H9 (cell line): ENCODE measurements around the gene PDE8A. TPM values are rescaled to one million over a fixed set of nuclear protein-coding genes. Genes with fewer than 3 reads are reported as not detected.

Experiments
- DNase-seq: peaks from one replicate; pipeline ENCODE4 v3.0.0-alpha.2; 2017
- H2AFZ ChIP-seq: one replicate; pipeline ENCODE4 v1.6.1; 2013; ENCODE audit warnings: mild to moderate bottlenecking, low read length, control low read depth, moderate library complexity
- H2AK5ac ChIP-seq: 2 replicates; pipeline ENCODE4 v1.6.1; 2013; ENCODE audit warnings: low read length, control low read depth, mixed read lengths; ENCODE audit not compliant: insufficient read length
- H2BK120ac ChIP-seq: one replicate; pipeline ENCODE4 v1.6.1; 2013; ENCODE audit warnings: low read depth, mild to moderate bottlenecking, low read length, control low read depth, inconsistent platforms; ENCODE audit not compliant: poor library complexity, severe bottlenecking
- H2BK12ac ChIP-seq: 2 replicates; pipeline ENCODE4 v1.6.1; 2013; ENCODE audit warnings: low read length, control low read depth, mixed read lengths, low read depth; ENCODE audit not compliant: insufficient read length
- H2BK15ac ChIP-seq: 2 replicates; pipeline ENCODE4 v1.6.1; 2013; ENCODE audit warnings: low read depth, low read length, control low read depth
- H2BK20ac ChIP-seq: one replicate; pipeline ENCODE4 v1.6.1; 2013; ENCODE audit warnings: low read depth, mild to moderate bottlenecking, low read length, control low read depth, inconsistent platforms; ENCODE audit not compliant: poor library complexity, severe bottlenecking
- H2BK5ac ChIP-seq: 2 replicates; pipeline ENCODE4 v1.6.1; 2013; ENCODE audit warnings: low read length, control low read depth, mixed read lengths; ENCODE audit not compliant: insufficient read length
- H3K14ac ChIP-seq: 2 replicates; pipeline ENCODE4 v1.6.1; 2013; ENCODE audit warnings: low read length, control low read depth; ENCODE audit not compliant: insufficient read depth
- H3K18ac ChIP-seq: 2 replicates; pipeline ENCODE4 v1.6.1; 2013; ENCODE audit warnings: low read depth, mild to moderate bottlenecking, mixed read lengths, low read length, control low read depth; ENCODE audit not compliant: insufficient read length
- H3K23ac ChIP-seq: 2 replicates; pipeline ENCODE4 v1.6.1; 2013; ENCODE audit warnings: low read length, control low read depth, mixed read lengths, low read depth; ENCODE audit not compliant: insufficient read length
- H3K23me2 ChIP-seq: 2 replicates; pipeline ENCODE4 v1.6.1; 2013; ENCODE audit warnings: low read depth, mild to moderate bottlenecking, mixed read lengths, low read length, control low read depth; ENCODE audit not compliant: insufficient read length, poor library complexity, severe bottlenecking
- H3K27ac ChIP-seq: 2 replicates; pipeline ENCODE4 v1.5.1; 2013; ENCODE audit warnings: low read length, control low read depth, mixed read lengths, low read depth; ENCODE audit not compliant: insufficient read length
- H3K27me3 ChIP-seq: 2 replicates; pipeline ENCODE4 v1.6.1; 2013; ENCODE audit warnings: low read length, control low read depth, inconsistent platforms; ENCODE audit not compliant: insufficient read depth
- H3K4ac ChIP-seq: 2 replicates; pipeline ENCODE4 v1.6.1; 2013; ENCODE audit warnings: low read depth, mild to moderate bottlenecking, control low read depth, inconsistent platforms, low read length, moderate library complexity
- H3K4me1 ChIP-seq: 2 replicates; pipeline ENCODE4 v1.6.1; 2013; ENCODE audit warnings: low read length, control low read depth, inconsistent platforms; ENCODE audit not compliant: insufficient read depth
- H3K4me2 ChIP-seq: 2 replicates; pipeline ENCODE4 v1.6.1; 2013; ENCODE audit warnings: low read length, control low read depth, mixed read lengths; ENCODE audit not compliant: insufficient read length, insufficient read depth
- H3K56ac ChIP-seq: 2 replicates; pipeline ENCODE4 v1.6.1; 2013; ENCODE audit warnings: low read depth, mild to moderate bottlenecking, mixed read lengths, low read length, control low read depth; ENCODE audit not compliant: insufficient read length
- H3K79me1 ChIP-seq: 2 replicates; pipeline ENCODE4 v1.6.1; 2013; ENCODE audit warnings: low read depth, mild to moderate bottlenecking, moderate library complexity, low read length, control low read depth, inconsistent platforms; ENCODE audit not compliant: insufficient read depth, poor library complexity, severe bottlenecking
- H3K79me2 ChIP-seq: 2 replicates; pipeline ENCODE4 v1.6.1; 2013; ENCODE audit warnings: low read length, control low read depth, inconsistent platforms; ENCODE audit not compliant: insufficient read depth
- H3K9ac ChIP-seq: 2 replicates; pipeline ENCODE4 v1.6.1; 2013; ENCODE audit warnings: low read length, control low read depth, mixed read lengths; ENCODE audit not compliant: insufficient read length; ENCODE audit errors: extremely low read depth
- H3K9me3 ChIP-seq: one replicate; pipeline ENCODE4 v1.6.1; 2013; ENCODE audit warnings: low read depth, low read length, inconsistent platforms; ENCODE audit not compliant: control insufficient read depth
- H3T11ph ChIP-seq: one replicate; pipeline ENCODE4 v1.6.1; 2013; ENCODE audit warnings: mild to moderate bottlenecking, low read length, control low read depth, inconsistent platforms
- H4K20me1 ChIP-seq: one replicate; pipeline ENCODE4 v1.6.1; 2013; ENCODE audit not compliant: control insufficient read depth, insufficient read length, insufficient read depth
- H4K5ac ChIP-seq: 2 replicates; pipeline ENCODE4 v1.6.1; 2013; ENCODE audit warnings: low read depth, mild to moderate bottlenecking, mixed read lengths, low read length, control low read depth; ENCODE audit not compliant: insufficient read length
- H4K8ac ChIP-seq: replicated peaks from 2 replicates; pipeline ENCODE4 v1.6.1; 2013; ENCODE audit warnings: low read length, control low read depth, mixed read lengths, low read depth; ENCODE audit not compliant: insufficient read length
- H4K91ac ChIP-seq: 2 replicates; pipeline ENCODE4 v1.6.1; 2013; ENCODE audit warnings: low read depth, mild to moderate bottlenecking, moderate library complexity, mixed read lengths, low read length, control low read depth; ENCODE audit not compliant: insufficient read length
- H3K27ac Mint-ChIP-seq, 3 experiments: 2 replicates in 2 of 3; 3 replicates in 1 of 3; pipeline ENCODE4 v1.8.0; 2020 to 2021; ENCODE audit warnings: mixed read lengths in 3 of 3, mild to moderate bottlenecking in 1 of 3, moderate library complexity in 1 of 3
- H3K27me3 Mint-ChIP-seq: 2 replicates; pipeline ENCODE4 v1.8.0; 2021; ENCODE audit warnings: low read depth, mild to moderate bottlenecking, moderate library complexity, mixed read lengths
- H3K36me3 Mint-ChIP-seq, 3 experiments: 2 replicates in 2 of 3; 3 replicates in 1 of 3; pipeline ENCODE4 v1.8.0; 2020 to 2021; ENCODE audit warnings: low read depth in 3 of 3, mixed read lengths in 3 of 3; ENCODE audit not compliant: insufficient read depth in 1 of 3
- H3K4me1 Mint-ChIP-seq, 2 experiments: 2 replicates each; pipeline ENCODE4 v1.8.0; 2020; ENCODE audit warnings: mixed read lengths in 2 of 2
- H3K4me3 Mint-ChIP-seq, 2 experiments: 2 replicates in 1 of 2; 3 replicates in 1 of 2; pipeline ENCODE4 v1.8.0; 2020 to 2021; ENCODE audit warnings: mild to moderate bottlenecking in 2 of 2, mixed read lengths in 2 of 2, moderate library complexity in 1 of 2
- H3K9me3 Mint-ChIP-seq, 2 experiments: 2 replicates in 1 of 2; 3 replicates in 1 of 2; pipeline ENCODE4 v1.8.0; 2020; ENCODE audit warnings: mild to moderate bottlenecking in 2 of 2, mixed read lengths in 2 of 2, moderate library complexity in 1 of 2
- WGBS: extraction: QIAGEN DNeasy Blood & Tissue Kit; methylation state at CpG from one replicate; pipeline ENCODE4 v1.1.7; 2013; ENCODE audit warnings: missing lambda C conversion rate, low lambda C conversion rate, mixed read lengths; ENCODE audit not compliant: insufficient read length; ENCODE audit errors: extremely low coverage; 5-methylcytosine and 5-hydroxymethylcytosine counted together
- total RNA-seq: library from RNA; stranded (reverse); gene quantifications from 2 replicates; pipeline ENCODE4 v1.2.1, GENCODE V29; 2021
- TF ChIP-seq, protein P1 (sequence below): fragments of 200-600 bp; sonication (generic); conservative IDR thresholded peaks from 3 replicates; pipeline ENCODE4 v1.8.0; 2021; ENCODE audit warnings: antibody characterized with exemption, mild to moderate bottlenecking

PDE8A gene
- total RNA-seq, 1 experiment from 2014 or later: 9.3 TPM

DNA sequence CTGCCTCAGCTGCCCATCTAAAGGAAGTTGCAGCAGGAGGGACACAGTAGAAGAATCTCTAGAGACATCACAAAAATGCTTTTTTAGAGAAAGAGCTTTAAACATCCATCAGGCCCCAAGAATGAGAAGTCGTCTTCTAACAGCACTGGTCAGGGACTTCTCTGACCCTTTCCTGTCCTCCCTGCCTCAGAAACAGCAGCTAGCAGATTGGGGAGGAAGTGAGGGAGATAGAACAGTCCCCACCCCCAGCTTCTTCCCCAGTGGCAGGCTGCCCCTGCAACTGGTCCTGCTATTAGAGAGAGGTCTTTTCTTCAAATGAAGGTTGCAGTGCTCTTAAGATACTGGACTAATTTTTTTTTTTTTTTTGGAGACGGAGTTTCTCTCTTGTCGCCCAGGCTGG lies 55.1 kb downstream of the PDE8A start:
- Histone ChIP-seq H3T11ph (no peak overlapping the region), H3K4ac (no peak overlapping the region), H3K79me2 (no peaks in the 10 kb centered on the region), H2BK5ac (no peak overlapping the region), H3K56ac (no peak overlapping the region), H2AFZ (no peak overlapping the region), H2AK5ac (no peak overlapping the region), H3K79me1 (no peaks in the 10 kb centered on the region), H3K23me2 (no peaks in the 10 kb centered on the region), H3K14ac (no peak overlapping the region), H3K23ac (no peak overlapping the region), H3K27ac (no peak overlapping the region), H3K9ac (no peak overlapping the region), H2BK20ac (no peak overlapping the region), H3K4me2 (no peak overlapping the region), H2BK15ac (no peak overlapping the region), H3K4me1 (peaks cover 8% of the 10 kb centered on the region; the same call in 1 of the 2 replicates), H3K18ac (no peak overlapping the region), H3K9me3 (no peaks in the 10 kb centered on the region), H2BK120ac (no peak overlapping the region), H4K5ac (no peak overlapping the region), H4K20me1 (no peaks in the 10 kb centered on the region), H2BK12ac (no peak overlapping the region), H3K27me3 (no peaks in the 10 kb centered on the region), H4K8ac (no peak overlapping the region), H4K91ac (no peak overlapping the region)
- Mint-ChIP-seq H3K27me3 (0 out of 2 replicates have a peak, but pooled peaks cover 2% of the 10 kb centered on the region), H3K36me3 (no peaks in the 10 kb centered on the region), H3K4me1 (peaks cover 17 to 24% of the 10 kb centered on the region in 2 experiments), H3K9me3 (no peaks in the 10 kb centered on the region), H3K27ac (no peak overlapping the region), H3K4me3 (no peak overlapping the region)
- TF ChIP-seq, protein P1, sequence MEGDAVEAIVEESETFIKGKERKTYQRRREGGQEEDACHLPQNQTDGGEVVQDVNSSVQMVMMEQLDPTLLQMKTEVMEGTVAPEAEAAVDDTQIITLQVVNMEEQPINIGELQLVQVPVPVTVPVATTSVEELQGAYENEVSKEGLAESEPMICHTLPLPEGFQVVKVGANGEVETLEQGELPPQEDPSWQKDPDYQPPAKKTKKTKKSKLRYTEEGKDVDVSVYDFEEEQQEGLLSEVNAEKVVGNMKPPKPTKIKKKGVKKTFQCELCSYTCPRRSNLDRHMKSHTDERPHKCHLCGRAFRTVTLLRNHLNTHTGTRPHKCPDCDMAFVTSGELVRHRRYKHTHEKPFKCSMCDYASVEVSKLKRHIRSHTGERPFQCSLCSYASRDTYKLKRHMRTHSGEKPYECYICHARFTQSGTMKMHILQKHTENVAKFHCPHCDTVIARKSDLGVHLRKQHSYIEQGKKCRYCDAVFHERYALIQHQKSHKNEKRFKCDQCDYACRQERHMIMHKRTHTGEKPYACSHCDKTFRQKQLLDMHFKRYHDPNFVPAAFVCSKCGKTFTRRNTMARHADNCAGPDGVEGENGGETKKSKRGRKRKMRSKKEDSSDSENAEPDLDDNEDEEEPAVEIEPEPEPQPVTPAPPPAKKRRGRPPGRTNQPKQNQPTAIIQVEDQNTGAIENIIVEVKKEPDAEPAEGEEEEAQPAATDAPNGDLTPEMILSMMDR: no peak
- no peak for DNase-seq
- no CpG with 5 or more reads among the region's 3 CpGs for WGBS
